Endothelial cell (in vitro differentiated cells): ENCODE results near the gene CACNA1I. TPM values are rescaled to one million over a fixed set of nuclear protein-coding genes. Genes with fewer than 3 reads are reported as not detected.

Experiments
- DNase-seq: peaks from one replicate; pipeline ENCODE4 v3.0.0; 2021; ENCODE audit warnings: low spot score
- H3K27ac Mint-ChIP-seq: one replicate; pipeline ENCODE4 v1.8.0; 2021; ENCODE audit warnings: mixed read lengths, inconsistent platforms; ENCODE audit not compliant: unreplicated experiment
- H3K27me3 Mint-ChIP-seq: one replicate; pipeline ENCODE4 v1.8.0; 2021; ENCODE audit warnings: mild to moderate bottlenecking, moderate library complexity, mixed read lengths, inconsistent platforms; ENCODE audit not compliant: unreplicated experiment
- H3K36me3 Mint-ChIP-seq: one replicate; pipeline ENCODE4 v1.8.0; 2021; ENCODE audit warnings: mild to moderate bottlenecking, low read depth, mixed read lengths, inconsistent platforms; ENCODE audit not compliant: unreplicated experiment
- H3K4me1 Mint-ChIP-seq: one replicate; pipeline ENCODE4 v1.8.0; 2021; ENCODE audit warnings: mild to moderate bottlenecking, mixed read lengths, inconsistent platforms; ENCODE audit not compliant: unreplicated experiment
- H3K4me3 Mint-ChIP-seq: one replicate; pipeline ENCODE4 v1.8.0; 2021; ENCODE audit warnings: mild to moderate bottlenecking, mixed read lengths, inconsistent platforms; ENCODE audit not compliant: unreplicated experiment
- H3K9me3 Mint-ChIP-seq: one replicate; pipeline ENCODE4 v1.8.0; 2021; ENCODE audit warnings: mixed read lengths, inconsistent platforms; ENCODE audit not compliant: unreplicated experiment
- total RNA-seq: library from RNA; stranded (reverse); fragmentation: NEBNext Ultra II Directional; extraction: Animal tissue kit (Norgen Biotek cat#: 25700); gene quantifications from one replicate; pipeline ENCODE4 v1.2.1, GENCODE V29; 2021; ENCODE audit not compliant: unreplicated experiment
- TF ChIP-seq, protein P1 (sequence below): fragments of 200-600 bp; sonication (generic); IDR thresholded peaks from one replicate; pipeline ENCODE4 v1.5.0; 2021; ENCODE audit warnings: antibody characterized with exemption; ENCODE audit not compliant: unreplicated experiment

Gene CACNA1I
- total RNA-seq, 1 donor from 2014 or later: 0.10 TPM

DNA sequence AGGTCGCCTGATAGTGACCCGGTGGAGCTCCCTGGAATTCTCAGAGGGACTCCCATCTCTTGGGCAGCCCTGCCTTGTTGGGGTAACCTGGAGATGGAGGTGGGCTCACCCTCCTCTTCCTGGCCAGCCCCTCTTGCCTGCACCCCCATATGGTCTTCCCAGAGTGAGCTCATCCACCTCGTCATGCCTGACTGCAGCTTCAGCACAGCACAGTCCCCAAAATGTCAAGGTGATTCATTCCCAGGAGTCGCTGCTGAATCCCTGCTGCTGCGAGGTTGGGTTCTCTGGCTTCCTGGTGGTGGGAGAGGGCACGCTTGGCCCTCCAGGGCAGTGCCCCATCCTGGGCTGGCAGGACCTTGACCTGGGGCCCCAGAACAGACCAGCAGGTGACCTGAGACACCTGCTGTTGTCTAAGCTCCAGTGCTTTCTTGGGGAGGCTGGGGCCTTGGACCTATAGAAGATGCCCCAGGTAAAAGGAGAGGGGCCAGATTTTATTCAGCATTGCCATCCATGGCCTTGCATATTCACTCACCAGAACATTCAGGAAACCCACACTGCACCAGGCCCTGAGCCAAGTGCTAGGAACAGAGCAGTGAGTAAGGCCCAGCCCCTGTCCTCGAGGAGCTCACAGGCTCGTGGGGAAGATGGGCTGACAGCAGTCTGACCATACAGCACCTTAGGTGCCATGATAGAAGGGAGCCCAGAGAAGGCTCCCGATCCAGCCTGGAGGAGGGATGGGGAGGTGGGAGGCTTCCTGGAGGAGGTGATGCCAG, 72.9 kb downstream of the CACNA1I start:
- H3K27me3 Mint-ChIP-seq: peaks cover 6% of the 10 kb centered on the region
- H3K27ac Mint-ChIP-seq: no peak overlapping the region
- no peak for DNase-seq
- H3K36me3 Mint-ChIP-seq: no peaks in the 10 kb centered on the region
- TF ChIP-seq, protein P1, sequence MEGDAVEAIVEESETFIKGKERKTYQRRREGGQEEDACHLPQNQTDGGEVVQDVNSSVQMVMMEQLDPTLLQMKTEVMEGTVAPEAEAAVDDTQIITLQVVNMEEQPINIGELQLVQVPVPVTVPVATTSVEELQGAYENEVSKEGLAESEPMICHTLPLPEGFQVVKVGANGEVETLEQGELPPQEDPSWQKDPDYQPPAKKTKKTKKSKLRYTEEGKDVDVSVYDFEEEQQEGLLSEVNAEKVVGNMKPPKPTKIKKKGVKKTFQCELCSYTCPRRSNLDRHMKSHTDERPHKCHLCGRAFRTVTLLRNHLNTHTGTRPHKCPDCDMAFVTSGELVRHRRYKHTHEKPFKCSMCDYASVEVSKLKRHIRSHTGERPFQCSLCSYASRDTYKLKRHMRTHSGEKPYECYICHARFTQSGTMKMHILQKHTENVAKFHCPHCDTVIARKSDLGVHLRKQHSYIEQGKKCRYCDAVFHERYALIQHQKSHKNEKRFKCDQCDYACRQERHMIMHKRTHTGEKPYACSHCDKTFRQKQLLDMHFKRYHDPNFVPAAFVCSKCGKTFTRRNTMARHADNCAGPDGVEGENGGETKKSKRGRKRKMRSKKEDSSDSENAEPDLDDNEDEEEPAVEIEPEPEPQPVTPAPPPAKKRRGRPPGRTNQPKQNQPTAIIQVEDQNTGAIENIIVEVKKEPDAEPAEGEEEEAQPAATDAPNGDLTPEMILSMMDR: no peak
- no peak overlapping the region for H3K4me3 Mint-ChIP-seq
- no peaks in the 10 kb centered on the region for H3K4me1 Mint-ChIP-seq
- no peaks in the 10 kb centered on the region for H3K9me3 Mint-ChIP-seq

DNA sequence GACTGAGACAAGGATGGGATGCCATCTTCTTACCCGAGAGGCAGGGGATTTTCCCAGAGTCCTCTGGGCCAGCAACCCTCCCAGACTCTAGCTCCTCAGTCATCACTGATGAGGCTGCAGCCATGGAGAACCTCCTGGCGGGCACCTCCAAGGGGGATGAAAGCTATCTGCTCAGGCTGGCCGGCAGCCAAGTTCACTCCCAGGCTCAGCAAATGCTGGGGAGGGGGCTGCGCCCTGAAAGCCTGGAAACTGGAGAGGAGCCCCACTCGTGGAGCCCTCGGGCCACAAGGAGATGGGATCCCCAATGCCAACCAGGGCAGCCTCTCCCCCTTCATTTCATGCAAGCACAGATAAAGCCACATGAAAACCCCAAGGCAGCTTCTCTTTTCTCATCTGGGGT, 75.0 kb downstream of the CACNA1I start:
- Mint-ChIP-seq H3K27ac (no peak overlapping the region), H3K27me3 (peaks cover 6% of the 10 kb centered on the region), H3K4me3 (no peak overlapping the region), H3K9me3 (no peaks in the 10 kb centered on the region), H3K36me3 (no peaks in the 10 kb centered on the region), H3K4me1 (no peaks in the 10 kb centered on the region)
- TF ChIP-seq, protein P1: no peak
- no peak for DNase-seq

GRCh38 chr22:39646398-39647063, 76.0 kb downstream of the CACNA1I start:
- TF ChIP-seq, protein P1: no peak
- H3K9me3 Mint-ChIP-seq: no peaks in the 10 kb centered on the region
- H3K27ac Mint-ChIP-seq: no peak overlapping the region
- H3K4me1 Mint-ChIP-seq: no peaks in the 10 kb centered on the region
- no peaks in the 10 kb centered on the region for H3K36me3 Mint-ChIP-seq
- no peak overlapping the region for H3K4me3 Mint-ChIP-seq
- DNase-seq: no peak
- H3K27me3 Mint-ChIP-seq: peaks cover 4% of the 10 kb centered on the region

- no peak overlapping the region for H3K27ac Mint-ChIP-seq
- DNase-seq: no peak
- H3K36me3 Mint-ChIP-seq: no peaks in the 10 kb centered on the region
- H3K4me1 Mint-ChIP-seq: no peaks in the 10 kb centered on the region
- TF ChIP-seq, protein P1: no peak
- no peak overlapping the region for H3K4me3 Mint-ChIP-seq
- no peaks in the 10 kb centered on the region for H3K9me3 Mint-ChIP-seq
- H3K27me3 Mint-ChIP-seq: peaks cover under 1% of the 10 kb centered on the region
Observed at GRCh38 chr22:39647836-39648629, 77.5 kb downstream of the CACNA1I start.
